Medulla oblongata (tissue), 1 donor: ENCODE data around the gene NTRK2.

Experiments used
- DNase-seq: peaks from one replicate; pipeline ENCODE4 v3.0.0-alpha.2; 2015; ENCODE audit errors: extremely low spot score

NTRK2 gene

GRCh38 chr9:85016384-85017006 lies 347.0 kb downstream of the NTRK2 start:
- peak; percentile 81 for DNase-seq

DNA sequence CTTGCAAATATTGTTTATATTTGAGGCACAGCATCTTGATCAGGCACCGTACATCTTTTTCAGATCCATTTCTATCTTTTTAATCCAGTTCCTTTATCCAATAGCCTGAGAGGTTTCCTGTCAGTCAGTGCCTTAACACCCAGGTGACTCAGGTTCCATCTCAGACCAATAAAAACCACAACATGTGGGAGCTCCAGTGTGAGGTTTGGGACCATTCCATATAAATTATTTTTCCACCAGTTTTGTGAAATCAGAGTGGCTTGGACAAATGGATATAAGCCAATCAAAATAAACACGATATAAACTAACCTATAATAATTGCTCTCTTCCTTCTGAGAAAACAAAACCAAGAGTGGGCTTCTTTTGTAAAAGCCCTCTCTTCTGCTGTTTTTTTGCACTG lies 351.3 kb downstream of the NTRK2 start:
- no peak for DNase-seq

DNA sequence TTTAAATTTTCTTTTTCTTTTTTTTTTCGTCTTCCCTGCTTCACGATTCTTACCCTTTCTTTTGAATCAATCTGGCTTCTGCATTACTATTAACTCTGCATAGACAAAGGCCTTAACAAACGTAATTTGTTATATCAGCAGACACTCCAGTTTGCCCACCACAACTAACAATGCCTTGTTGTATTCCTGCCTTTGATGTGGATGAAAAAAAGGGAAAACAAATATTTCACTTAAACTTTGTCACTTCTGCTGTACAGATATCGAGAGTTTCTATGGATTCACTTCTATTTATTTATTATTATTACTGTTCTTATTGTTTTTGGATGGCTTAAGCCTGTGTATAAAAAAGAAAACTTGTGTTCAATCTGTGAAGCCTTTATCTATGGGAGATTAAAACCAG lies 352.2 kb downstream of the NTRK2 start:
- DNase-seq: no peak

GRCh38 chr9:85024374-85024773 lies 354.8 kb downstream of the NTRK2 start:
- DNase-seq: peak; percentile 81

- DNase-seq: no peak
Observed at GRCh38 chr9:85025638-85026037, 356.1 kb downstream of the NTRK2 start.

GRCh38 chr9:85027870-85028269 lies 358.3 kb downstream of the NTRK2 start:
- DNase-seq: no peak

- no peak for DNase-seq
Observed at GRCh38 chr9:85030316-85030715, 360.8 kb downstream of the NTRK2 start.

- no peak for DNase-seq
Observed at GRCh38 chr9:85036496-85036895, 367.0 kb downstream of the NTRK2 start.

GRCh38 chr9:85038061-85038460 lies 368.5 kb downstream of the NTRK2 start:
- peak; percentile 89 for DNase-seq

GRCh38 chr9:85038824-85039608 lies 369.5 kb downstream of the NTRK2 start:
- DNase-seq: peak; percentile 50

GRCh38 chr9:85040146-85040545 lies 370.6 kb downstream of the NTRK2 start:
- peak; percentile 71 for DNase-seq

DNA sequence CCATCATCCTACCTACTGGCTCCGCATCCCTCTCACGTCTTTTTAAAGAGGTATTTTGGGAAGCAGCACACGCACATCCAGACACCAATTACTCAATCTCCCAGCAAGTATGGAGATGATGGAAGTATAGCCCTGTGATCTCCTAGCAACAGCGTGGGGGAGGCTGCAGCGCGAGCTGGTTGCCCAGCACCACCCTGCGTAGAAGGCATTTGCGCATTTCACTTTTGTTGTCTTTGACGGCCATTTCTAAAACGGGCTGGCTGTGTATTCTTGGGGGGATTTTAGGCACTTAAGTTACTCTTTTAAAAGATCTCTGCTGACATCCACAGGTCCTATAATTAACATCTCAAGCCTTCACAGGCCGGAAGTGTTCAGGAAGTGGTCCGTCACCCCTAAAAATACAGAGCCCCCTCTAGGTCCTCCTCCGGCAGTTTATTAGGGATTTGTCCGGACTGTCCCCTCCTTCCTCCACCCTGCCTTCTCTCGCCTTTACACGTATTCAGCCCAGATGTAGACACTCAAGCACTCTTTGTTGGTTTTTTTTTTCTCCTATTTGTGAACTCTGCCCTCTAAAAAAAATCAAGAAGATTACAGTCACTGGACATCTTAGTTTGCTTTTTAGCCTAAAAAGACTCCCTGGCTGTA lies 371.4 kb downstream of the NTRK2 start:
- DNase-seq: peak; percentile 83

DNA sequence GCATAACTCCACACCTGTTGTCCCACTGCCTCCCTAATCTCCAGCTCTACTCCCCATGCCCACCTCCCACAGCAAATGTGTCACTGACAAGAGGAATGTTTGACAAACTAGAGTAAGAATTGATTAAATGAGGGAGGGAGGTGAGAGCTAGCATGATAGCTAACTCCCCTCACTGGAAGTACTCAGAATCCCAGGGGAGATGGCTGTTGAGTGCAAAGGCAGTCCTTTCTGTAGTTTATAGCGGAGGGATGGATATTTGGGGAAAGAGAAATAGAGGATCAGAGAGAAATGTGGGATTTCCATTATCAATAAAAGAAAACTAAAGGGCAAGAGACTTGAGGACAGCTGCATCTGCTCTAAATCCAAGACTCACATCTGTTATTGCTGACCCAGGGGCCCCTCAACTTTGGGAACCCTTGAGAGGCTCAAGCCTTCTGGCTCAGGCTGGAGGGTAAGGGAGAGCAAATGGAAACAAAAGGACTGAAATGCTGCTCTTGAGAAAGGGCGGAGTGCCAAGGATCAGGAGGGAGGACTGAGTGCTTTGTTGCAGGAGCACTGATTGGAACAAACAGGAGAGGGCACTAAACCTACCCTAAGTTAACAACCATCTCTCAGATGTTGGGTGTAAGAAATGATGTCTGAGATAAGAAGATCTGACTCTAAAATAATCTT lies 372.1 kb downstream of the NTRK2 start:
- peak; percentile 54 for DNase-seq

DNA sequence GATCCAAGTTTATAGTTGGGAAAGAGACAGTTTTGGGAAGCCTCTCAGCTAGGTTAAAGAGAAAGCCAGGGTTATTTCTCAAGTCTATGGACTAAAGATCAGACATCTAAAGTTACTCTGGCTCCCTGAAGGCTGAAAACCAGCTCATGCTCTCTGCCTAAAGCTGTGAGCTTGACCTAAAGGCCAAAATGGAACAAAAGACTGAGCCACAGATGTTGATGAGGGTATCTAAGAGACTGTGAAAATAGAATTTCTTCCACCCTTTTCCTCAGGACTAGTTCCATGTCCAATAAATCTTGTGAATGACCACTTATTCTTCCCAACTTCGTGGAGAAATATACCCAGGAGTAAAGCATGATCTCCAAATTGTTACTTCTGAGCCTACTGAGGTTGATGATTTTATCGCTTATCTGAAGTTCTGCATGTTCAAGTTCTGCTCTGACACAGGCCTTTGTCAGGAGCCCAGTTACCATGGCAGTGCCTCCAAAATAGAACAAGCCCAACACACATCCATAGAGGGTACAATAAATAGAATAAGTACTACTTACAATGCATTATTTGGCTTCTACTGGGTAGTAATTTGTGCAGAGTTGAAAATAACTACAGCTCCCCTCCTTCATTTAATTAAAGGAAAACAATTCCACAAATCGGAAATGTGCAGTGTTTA lies 373.6 kb downstream of the NTRK2 start:
- no peak for DNase-seq

- DNase-seq: no peak
Observed at GRCh38 chr9:85045271-85045670, 375.7 kb downstream of the NTRK2 start.

- no peak for DNase-seq
Observed at GRCh38 chr9:85046475-85046874, 376.9 kb downstream of the NTRK2 start.

GRCh38 chr9:85053206-85053786 lies 383.8 kb downstream of the NTRK2 start:
- no peak for DNase-seq

DNA sequence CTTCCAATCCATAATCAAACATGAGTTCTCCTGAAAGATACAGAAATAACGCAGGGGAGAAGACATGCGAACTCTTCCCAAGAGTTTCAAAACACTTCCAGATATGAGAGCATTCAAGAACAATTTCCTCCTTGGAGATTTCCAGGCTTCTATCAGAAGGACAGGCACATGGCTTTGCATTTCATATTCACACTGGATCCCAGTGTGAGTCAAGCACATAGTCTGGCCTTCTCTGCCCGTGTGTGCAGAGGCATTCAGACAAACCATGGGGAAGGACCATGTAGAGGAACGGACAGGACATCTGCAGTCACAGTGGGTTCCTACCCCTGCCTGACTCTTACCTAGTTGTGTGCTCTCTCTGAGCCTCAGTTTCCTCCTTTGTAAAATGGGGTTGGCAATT lies 384.5 kb downstream of the NTRK2 start:
- no peak for DNase-seq

GRCh38 chr9:85055506-85056202 lies 386.1 kb downstream of the NTRK2 start:
- no peak for DNase-seq

DNA sequence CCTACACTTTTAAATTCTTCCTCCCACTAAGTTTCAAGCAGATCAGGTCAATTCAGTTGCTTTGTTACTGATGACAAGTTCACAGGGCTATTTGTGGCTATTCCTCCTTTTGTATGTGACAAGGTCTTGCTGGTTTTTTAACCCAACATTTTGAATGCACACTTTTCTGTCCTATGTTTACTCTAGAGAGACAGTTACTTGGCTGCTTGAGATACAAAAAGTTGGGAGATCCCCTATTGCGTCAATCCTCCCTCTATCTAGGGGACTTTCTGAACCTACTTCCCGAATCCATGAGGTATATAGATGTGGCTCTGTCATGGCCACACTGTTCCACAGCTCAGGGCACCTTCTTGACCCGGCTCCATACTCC lies 386.7 kb downstream of the NTRK2 start:
- DNase-seq: no peak

- no peak for DNase-seq
Observed at GRCh38 chr9:85061969-85062368, 392.4 kb downstream of the NTRK2 start.
